ENCODE data around the gene INO80D. TPM values are rescaled to one million over a fixed set of nuclear protein-coding genes. Genes with fewer than 3 reads are reported as not detected.
A peak's percentile ranks its signal among the peaks of the same experiment; 100 is the strongest.

INO80D gene
- total and polyA plus RNA-seq, 8 donors = 9.9 to 21.9 (median 12.3) TPM

DNA sequence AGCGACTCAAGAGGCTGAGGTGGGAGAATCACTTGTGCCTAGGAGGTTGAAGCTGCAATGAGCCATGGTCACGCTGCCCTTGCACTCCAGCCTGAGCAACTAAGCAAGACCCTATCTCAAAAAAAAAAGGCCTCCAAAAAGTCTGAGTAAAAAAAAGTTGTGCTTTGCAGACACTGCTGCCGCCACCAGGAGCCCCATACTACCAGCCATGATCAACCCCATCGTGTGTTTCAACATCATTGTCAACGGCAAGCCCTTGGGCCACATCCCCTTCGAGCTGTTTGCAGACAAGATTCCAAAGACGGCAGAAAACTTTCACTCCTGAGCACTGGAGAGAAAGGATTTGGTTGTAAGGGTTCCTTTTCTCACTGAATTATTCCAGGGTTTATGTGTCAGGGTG is 137.1 kb downstream of the INO80D start:
- Histone ChIP-seq H3K4me1 (peaks cover 0 to 22% of the 10 kb centered on the region in 2 donors), H3K4me3 (no peak overlapping the region), H3K27me3 (no peaks in the 10 kb centered on the region), H3K9me3 (no peaks in the 10 kb centered on the region), H3K36me3 (no peaks in the 10 kb centered on the region), H3K27ac (no peak overlapping the region)
- no peak for TF ChIP-seq CTCF (IDR thresholded peaks at IDR 0.05)
- DNase-seq = no peak
- no peak for ATAC-seq
- intact Hi-C loops (cut with DNase I) = no loop called here

GRCh38 chr2:205948496-205948837 is 137.5 kb downstream of the INO80D start:
- H3K36me3 ChIP-seq = no peaks in the 10 kb centered on the region
- ATAC-seq (no peak), DNase-seq (no peak)
- intact Hi-C loops (cut with DNase I) = no loop called here
- H3K9me3 ChIP-seq = no peaks in the 10 kb centered on the region
- TF ChIP-seq CTCF (IDR thresholded peaks at IDR 0.05) = no peak
- H3K4me3 ChIP-seq = no peak overlapping the region
- H3K27ac ChIP-seq = no peak overlapping the region
- H3K4me1 ChIP-seq = peaks cover 0 to 22% of the 10 kb centered on the region in 2 donors
- no peaks in the 10 kb centered on the region for H3K27me3 ChIP-seq

GRCh38 chr2:205947621-205948495 is 138.1 kb downstream of the INO80D start:
- intact Hi-C loops (cut with DNase I) = no loop called here
- H3K27me3 ChIP-seq = no peaks in the 10 kb centered on the region
- DNase-seq (peak in 3 of 4 donors; percentile 54 to 95 (median 89)), ATAC-seq (peak; percentile 93)
- H3K4me1 ChIP-seq = peaks cover 0 to 22% of the 10 kb centered on the region in 2 donors
- no peaks in the 10 kb centered on the region for H3K9me3 ChIP-seq
- H3K27ac ChIP-seq = no peak overlapping the region
- H3K36me3 ChIP-seq = no peaks in the 10 kb centered on the region
- no peak overlapping the region for H3K4me3 ChIP-seq
- TF ChIP-seq CTCF (IDR thresholded peaks at IDR 0.05) = peak; percentile 86 to 88

DNA sequence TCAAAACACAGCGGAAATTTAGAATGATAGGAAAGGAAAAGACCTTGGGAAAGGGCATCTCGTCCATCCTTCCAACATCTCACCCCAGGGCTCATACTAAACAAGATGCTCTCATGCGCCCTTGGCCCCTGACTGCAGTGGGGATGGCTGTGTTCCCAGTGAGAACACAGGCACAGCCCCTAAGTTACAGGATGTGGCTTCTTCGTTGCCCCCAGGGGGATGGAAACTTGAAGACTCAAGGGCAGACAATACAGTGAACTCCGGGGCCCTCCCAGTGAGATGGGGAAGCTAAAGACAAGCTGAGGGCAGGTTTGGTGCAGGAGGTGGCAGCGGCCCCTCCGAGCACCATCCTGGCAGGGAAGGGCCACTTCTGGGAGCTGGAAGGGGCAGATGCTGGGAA is 139.7 kb downstream of the INO80D start:
- TF ChIP-seq CTCF (IDR thresholded peaks at IDR 0.05) = no peak
- no peaks in the 10 kb centered on the region for H3K27me3 ChIP-seq
- no peaks in the 10 kb centered on the region for H3K9me3 ChIP-seq
- no peak overlapping the region for H3K27ac ChIP-seq
- DNase-seq (no peak), ATAC-seq (no peak)
- intact Hi-C loops (cut with DNase I) = no loop called here
- no peak overlapping the region for H3K4me3 ChIP-seq
- no peaks in the 10 kb centered on the region for H3K36me3 ChIP-seq
- peaks cover 0 to 22% of the 10 kb centered on the region in 2 donors for H3K4me1 ChIP-seq

Other genes with a start within 250 kb of the INO80D start
- 10 to 100 TPM; 74.6 to 79.8 TPM for gene NDUFS1, start 73.3 kb upstream of the INO80D start, total RNA-seq
- gene NDUFS1, start 73.3 kb upstream of the INO80D start, polyA plus RNA-seq (ENCODE audit: insufficient read length in 6 of 6) = 10 to 100 TPM; 48.5 to 64.3 (median 56.4) TPM
- 100 to 1,000 TPM; 396 to 505 TPM for gene EEF1B2, start 73.7 kb upstream of the INO80D start, total RNA-seq
- gene EEF1B2, start 73.7 kb upstream of the INO80D start, polyA plus RNA-seq (ENCODE audit: insufficient read length in 6 of 6) = 100 to 1,000 TPM; 633 to 801 (median 711) TPM
- gene ZDBF2, start 188.5 kb upstream of the INO80D start, total RNA-seq = 1 to 10 TPM; 6.1 to 6.9 TPM
- gene ZDBF2, start 188.5 kb upstream of the INO80D start, polyA plus RNA-seq (ENCODE audit: insufficient read length in 6 of 6) = 1 to 10 TPM; 5.3 to 8.8 (median 7.0) TPM

Data from left lung (tissue), 10 donors.